ENCODE results near the gene ASXL2. TPM values are rescaled to one million over a fixed set of nuclear protein-coding genes. Genes with fewer than 3 reads are reported as not detected.
"Not testable (repeated sequence)": the region's sequence is repeated elsewhere in the genome, so short reads cannot be mapped to it uniquely, and the experiment has no call there.

Gene ASXL2
- total RNA-seq, 2 donors from 2014 or later, result 31.8 to 40.2 TPM

- Mint-ChIP-seq H3K36me3 (no peaks in the 10 kb centered on the region), H3K9me3 (no peaks in the 10 kb centered on the region), H3K27ac (no peak overlapping the region)
- no peak for DNase-seq (ENCODE audit: low spot score in 2 of 2)
- ATAC-seq, result no peak
These were observed 19.2 kb upstream of the ASXL2 start for GRCh38 chr2:25897506-25897905.

- not testable (repeated sequence) for H3K27ac Mint-ChIP-seq; H3K9me3 Mint-ChIP-seq; DNase-seq (ENCODE audit: low spot score in 2 of 2); ATAC-seq; H3K36me3 Mint-ChIP-seq
These were observed 18.0 kb upstream of the ASXL2 start for GRCh38 chr2:25896308-25896707.

GRCh38 chr2:25895610-25896009, 17.3 kb upstream of the ASXL2 start:
- H3K36me3 Mint-ChIP-seq, result no peaks in the 10 kb centered on the region
- DNase-seq (ENCODE audit: low spot score in 2 of 2) (no peak), ATAC-seq (no peak)
- H3K27ac Mint-ChIP-seq, result no peak overlapping the region
- H3K9me3 Mint-ChIP-seq, result no peaks in the 10 kb centered on the region

GRCh38 chr2:25895018-25895417, 16.7 kb upstream of the ASXL2 start:
- no peaks in the 10 kb centered on the region for H3K36me3 Mint-ChIP-seq
- ATAC-seq, result no peak
- no peak for DNase-seq (ENCODE audit: low spot score in 2 of 2)
- no peak overlapping the region for H3K27ac Mint-ChIP-seq
- no peaks in the 10 kb centered on the region for H3K9me3 Mint-ChIP-seq

- Mint-ChIP-seq H3K36me3 (no peaks in the 10 kb centered on the region), H3K27ac (no peak overlapping the region), H3K9me3 (no peaks in the 10 kb centered on the region)
- DNase-seq (ENCODE audit: low spot score in 2 of 2) (no peak), ATAC-seq (no peak)
These were observed 16.0 kb upstream of the ASXL2 start for GRCh38 chr2:25894135-25894830.

- H3K27ac Mint-ChIP-seq, result no peak overlapping the region
- no peaks in the 10 kb centered on the region for H3K36me3 Mint-ChIP-seq
- H3K9me3 Mint-ChIP-seq, result no peaks in the 10 kb centered on the region
- DNase-seq (ENCODE audit: low spot score in 2 of 2) (no peak), ATAC-seq (no peak)
These were observed 13.4 kb upstream of the ASXL2 start for GRCh38 chr2:25891672-25892071.

GRCh38 chr2:25887624-25888242, 9.4 kb upstream of the ASXL2 start:
- DNase-seq (ENCODE audit: low spot score in 2 of 2) (no peak), ATAC-seq (no peak)
- H3K9me3 Mint-ChIP-seq, result no peaks in the 10 kb centered on the region
- H3K36me3 Mint-ChIP-seq, result no peaks in the 10 kb centered on the region
- H3K27ac Mint-ChIP-seq, result no peak overlapping the region

- H3K36me3 Mint-ChIP-seq, result no peaks in the 10 kb centered on the region
- H3K27ac Mint-ChIP-seq, result no peak overlapping the region
- no peaks in the 10 kb centered on the region for H3K9me3 Mint-ChIP-seq
- no peak for DNase-seq (ENCODE audit: low spot score in 2 of 2)
- no peak for ATAC-seq
These were observed 7.6 kb upstream of the ASXL2 start for GRCh38 chr2:25885933-25886332.

- no peak for DNase-seq (ENCODE audit: low spot score in 2 of 2)
- H3K9me3 Mint-ChIP-seq, result no peaks in the 10 kb centered on the region
- no peak overlapping the region for H3K27ac Mint-ChIP-seq
- ATAC-seq, result no peak
- H3K36me3 Mint-ChIP-seq, result peaks cover 8 to 9% of the 10 kb centered on the region in 2 donors
These were observed 3.5 kb upstream of the ASXL2 start for GRCh38 chr2:25881764-25882163.

- ATAC-seq (no peak), DNase-seq (ENCODE audit: low spot score in 2 of 2) (no peak)
- Mint-ChIP-seq H3K9me3 (no peaks in the 10 kb centered on the region), H3K27ac (peak overlapping the region; percentile 96 to 97), H3K36me3 (peaks cover 9 to 15% of the 10 kb centered on the region in 2 donors)
These were observed 945 bp upstream of the ASXL2 start for GRCh38 chr2:25879133-25879730.

- peak overlapping the region; percentile 97 for H3K27ac Mint-ChIP-seq
- DNase-seq (ENCODE audit: low spot score in 2 of 2) (peak; percentile 61 to 69), ATAC-seq (peak; percentile 52 to 53)
- H3K9me3 Mint-ChIP-seq, result no peaks in the 10 kb centered on the region
- H3K36me3 Mint-ChIP-seq, result peaks cover 9 to 15% of the 10 kb centered on the region in 2 donors
These were observed 591 bp downstream of the ASXL2 start for GRCh38 chr2:25877431-25878360.

- H3K9me3 Mint-ChIP-seq, result no peaks in the 10 kb centered on the region
- H3K36me3 Mint-ChIP-seq, result peaks cover 2 to 17% of the 10 kb centered on the region in 2 donors
- no peak overlapping the region for H3K27ac Mint-ChIP-seq
- DNase-seq (ENCODE audit: low spot score in 2 of 2) (no peak), ATAC-seq (no peak)
These were observed 6.2 kb downstream of the ASXL2 start for GRCh38 chr2:25872134-25872533.

- Mint-ChIP-seq H3K9me3 (no peaks in the 10 kb centered on the region), H3K36me3 (peaks cover 0 to 17% of the 10 kb centered on the region in 2 donors), H3K27ac (no peak overlapping the region)
- DNase-seq (ENCODE audit: low spot score in 2 of 2), result no peak
- ATAC-seq, result no peak
These were observed 10.8 kb downstream of the ASXL2 start for GRCh38 chr2:25867396-25868003.

GRCh38 chr2:25856377-25856776, 21.9 kb downstream of the ASXL2 start:
- no peaks in the 10 kb centered on the region for H3K9me3 Mint-ChIP-seq
- H3K36me3 Mint-ChIP-seq, result no peaks in the 10 kb centered on the region
- ATAC-seq (no peak), DNase-seq (ENCODE audit: low spot score in 2 of 2) (no peak)
- no peak overlapping the region for H3K27ac Mint-ChIP-seq

- H3K9me3 Mint-ChIP-seq, result no peaks in the 10 kb centered on the region
- ATAC-seq (no peak), DNase-seq (ENCODE audit: low spot score in 2 of 2) (no peak)
These were observed 23.2 kb downstream of the ASXL2 start for GRCh38 chr2:25855065-25855464.

GRCh38 chr2:25854613-25855012, 23.7 kb downstream of the ASXL2 start:
- H3K36me3 Mint-ChIP-seq, result no peaks in the 10 kb centered on the region
- ATAC-seq (no peak), DNase-seq (ENCODE audit: low spot score in 2 of 2) (no peak)
- H3K27ac Mint-ChIP-seq, result no peak overlapping the region
- no peaks in the 10 kb centered on the region for H3K9me3 Mint-ChIP-seq

More at GRCh38 chr2:25855065-25855464, 23.2 kb downstream of the ASXL2 start:
- H3K27ac Mint-ChIP-seq, result no peak overlapping the region
- no peaks in the 10 kb centered on the region for H3K36me3 Mint-ChIP-seq

All from activated naive CD4-positive, alpha-beta T cell treated with anti-CD3 and anti-CD28 coated beads, Interleukin-2, amount 50 U/mL, for 72 hours (primary cell).